ENCODE data around the gene DLG1. TPM values are rescaled to one million over a fixed set of nuclear protein-coding genes. Genes with fewer than 3 reads are reported as not detected.
"Not testable (repeated sequence)": the region's sequence is repeated elsewhere in the genome, so short reads cannot be mapped to it uniquely, and the experiment has no call there.

The DLG1 gene
- total and polyA plus RNA-seq, 2 donors (not counting 1 experiment from before 2014, with no cell fraction given): 47.7 to 53.0 TPM

DNA sequence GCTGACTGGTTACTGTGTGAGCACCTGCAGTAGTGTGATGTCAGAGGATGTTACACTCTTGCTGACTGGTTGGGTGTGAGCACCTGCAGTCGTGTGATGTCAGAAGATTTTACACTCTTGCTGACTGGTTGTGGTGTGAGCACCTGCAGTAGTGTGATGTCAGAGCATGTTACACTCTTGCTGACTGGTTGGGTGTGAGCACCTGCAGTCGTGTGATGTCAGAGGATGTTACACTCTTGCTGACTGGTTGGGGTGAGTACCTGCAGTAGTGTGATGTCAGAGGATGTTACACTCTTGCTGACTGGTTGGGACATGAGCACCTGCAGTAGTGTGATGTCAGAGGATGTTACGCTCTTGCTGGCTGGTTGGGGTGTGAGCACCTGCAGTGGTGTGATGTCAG lies 264.6 kb downstream of the DLG1 start:
- not testable (repeated sequence) for H3K36me3 ChIP-seq (ENCODE audit: control insufficient read depth, insufficient read depth, low read length); H3K4me3 ChIP-seq (replicated peaks in 1 of 4; ENCODE audit: control extremely low read depth in 1 of 4, insufficient read depth in 1 of 4, low read depth in 3 of 4, low read length in 4 of 4); H2AFZ ChIP-seq (ENCODE audit: low read length); H3K27ac ChIP-seq (ENCODE audit: insufficient read depth, low read length); DNase-seq (ENCODE audit: low read depth in 2 of 2); H4K20me1 ChIP-seq (ENCODE audit: control insufficient read depth, extremely low read depth, insufficient read depth, low read length); H3K79me2 ChIP-seq (ENCODE audit: control insufficient read depth, insufficient read depth, low read length); H3K4me2 ChIP-seq (ENCODE audit: extremely low read depth, insufficient read depth, low read length); H3K9me3 ChIP-seq (ENCODE audit: control insufficient read depth, insufficient read depth, low read depth, low read length); H3K9ac ChIP-seq (ENCODE audit: insufficient read depth, low read length); H3K27me3 ChIP-seq (ENCODE audit: control insufficient read depth, insufficient read depth, low read length)
- peaks cover 14% of the 10 kb centered on the region for H3K4me1 ChIP-seq (ENCODE audit: control insufficient read depth, extremely low read depth, insufficient read depth, low read length)

DNA sequence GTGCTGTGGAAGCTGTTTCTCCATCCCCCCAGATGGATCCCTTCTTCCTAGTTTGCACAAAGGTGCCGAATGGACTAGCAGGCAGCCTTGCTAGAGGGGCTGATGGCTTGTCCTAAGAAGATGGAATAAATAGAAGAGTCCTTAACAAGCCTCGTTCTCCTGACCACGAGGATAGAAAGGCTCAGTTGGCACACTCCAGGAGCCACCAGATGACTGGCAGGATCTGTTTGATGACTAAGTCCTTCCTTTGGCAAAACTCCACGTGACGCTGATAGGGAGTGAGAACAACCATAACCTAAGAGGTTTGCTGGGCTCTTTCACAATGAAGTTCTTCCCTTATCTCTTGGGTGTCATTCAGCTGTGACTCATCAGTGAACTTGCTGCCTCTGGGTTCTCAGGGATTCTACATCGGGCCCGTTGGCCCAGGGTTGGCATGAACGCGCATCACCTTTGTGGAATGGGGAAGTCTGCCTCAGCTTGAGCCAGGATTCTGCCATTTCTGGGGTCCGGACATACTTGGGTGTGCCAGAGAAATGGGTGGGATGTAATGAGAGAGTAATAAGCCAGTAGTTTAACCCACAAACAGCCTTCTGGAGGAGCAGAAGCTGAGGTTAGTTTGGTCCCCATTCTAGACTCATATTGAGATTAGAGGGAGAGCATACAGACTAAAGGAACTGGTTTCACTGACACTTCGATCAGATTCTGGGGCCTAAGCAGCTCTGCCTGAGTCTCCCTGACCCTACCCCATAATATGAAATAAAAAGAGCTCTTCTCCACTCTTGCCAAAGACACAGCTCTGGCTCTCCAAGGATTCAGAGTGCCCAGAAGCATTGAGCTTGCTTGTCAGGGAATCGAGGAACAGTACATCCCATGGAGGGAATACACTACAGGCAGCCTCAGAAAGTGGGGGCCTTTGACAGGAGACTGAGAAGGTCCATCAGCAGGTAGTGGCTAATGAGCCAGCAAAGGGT lies 266.8 kb downstream of the DLG1 start:
- Histone ChIP-seq H2AFZ (ENCODE audit: low read length) (no peak overlapping the region), H3K4me1 (ENCODE audit: control insufficient read depth, extremely low read depth, insufficient read depth, low read length) (peaks cover 14% of the 10 kb centered on the region), H4K20me1 (ENCODE audit: control insufficient read depth, extremely low read depth, insufficient read depth, low read length) (no peaks in the 10 kb centered on the region), H3K79me2 (ENCODE audit: control insufficient read depth, insufficient read depth, low read length) (no peaks in the 10 kb centered on the region), H3K9me3 (ENCODE audit: control insufficient read depth, insufficient read depth, low read depth, low read length) (no peaks in the 10 kb centered on the region), H3K27ac (ENCODE audit: insufficient read depth, low read length) (peak overlapping the region; percentile 48), H3K36me3 (ENCODE audit: control insufficient read depth, insufficient read depth, low read length) (no peaks in the 10 kb centered on the region), H3K27me3 (ENCODE audit: control insufficient read depth, insufficient read depth, low read length) (no peaks in the 10 kb centered on the region), H3K4me2 (ENCODE audit: extremely low read depth, insufficient read depth, low read length) (peak overlapping the region; percentile 2), H3K9ac (ENCODE audit: insufficient read depth, low read length) (no peak overlapping the region), H3K4me3 (replicated peaks in 1 of 4; ENCODE audit: control extremely low read depth in 1 of 4, insufficient read depth in 1 of 4, low read depth in 3 of 4, low read length in 4 of 4) (no peak overlapping the region)
- DNase-seq (ENCODE audit: low read depth in 2 of 2): peak; percentile 98 to 99
- no peak for TF ChIP-seq EZH2 (IDR thresholded peaks at IDR 0.05; ENCODE audit: low read length, missing control alignments)

DNA sequence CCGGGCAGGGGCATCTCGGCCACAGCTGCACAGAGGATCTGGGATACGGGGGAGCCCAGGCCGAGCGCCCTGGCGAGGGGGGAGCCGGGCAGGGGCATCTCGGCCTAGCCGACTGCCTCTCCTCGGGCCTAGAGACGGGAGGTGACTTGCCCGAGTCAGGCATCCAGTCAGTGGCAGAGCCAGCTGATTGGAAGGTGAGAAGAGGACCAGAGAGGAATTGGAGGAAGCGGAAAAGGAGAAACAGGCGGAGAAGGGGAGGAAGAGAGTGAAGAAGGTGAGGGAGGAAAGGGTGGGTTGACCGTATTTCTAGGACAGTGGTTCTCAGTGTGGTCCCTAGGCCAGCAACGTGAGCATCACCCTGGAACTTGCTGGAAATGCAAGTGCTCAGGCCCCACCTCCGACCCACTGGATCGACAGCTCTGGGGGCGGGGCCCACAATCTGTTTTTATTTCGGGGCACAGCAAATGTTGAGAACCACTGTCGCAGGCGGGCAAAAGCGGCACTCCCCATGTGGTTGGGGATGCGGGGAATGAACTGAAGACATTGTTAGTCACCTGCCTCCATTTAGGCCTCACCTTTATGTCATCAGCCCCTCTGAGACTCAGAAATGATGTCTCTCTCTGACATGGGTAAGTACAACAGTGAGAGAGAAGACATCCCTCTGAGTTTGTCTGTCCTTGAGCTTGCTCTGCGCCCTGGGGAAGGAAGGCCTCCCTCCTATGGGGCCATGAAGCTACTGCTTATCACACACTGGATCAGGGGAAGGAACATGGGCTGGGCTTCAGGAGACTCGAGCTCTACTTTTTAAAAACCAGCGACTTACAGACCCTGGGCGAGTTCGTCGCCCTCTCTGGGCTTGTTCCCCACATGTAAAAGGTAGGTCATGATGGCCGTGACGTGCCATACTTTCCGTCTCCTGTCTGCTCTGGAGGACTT lies 267.8 kb downstream of the DLG1 start:
- Histone ChIP-seq H3K9me3 (ENCODE audit: control insufficient read depth, insufficient read depth, low read depth, low read length) (no peaks in the 10 kb centered on the region), H3K36me3 (ENCODE audit: control insufficient read depth, insufficient read depth, low read length) (no peaks in the 10 kb centered on the region)

More for the DNA sequence above, 267.8 kb downstream of the DLG1 start:
- Histone ChIP-seq H3K4me2 (ENCODE audit: extremely low read depth, insufficient read depth, low read length) (no peak overlapping the region), H3K4me3 (replicated peaks in 1 of 4; ENCODE audit: control extremely low read depth in 1 of 4, insufficient read depth in 1 of 4, low read depth in 3 of 4, low read length in 4 of 4) (no peak overlapping the region), H3K27ac (ENCODE audit: insufficient read depth, low read length) (peak overlapping the region; percentile 48), H3K79me2 (ENCODE audit: control insufficient read depth, insufficient read depth, low read length) (no peaks in the 10 kb centered on the region), H4K20me1 (ENCODE audit: control insufficient read depth, extremely low read depth, insufficient read depth, low read length) (no peaks in the 10 kb centered on the region), H3K27me3 (ENCODE audit: control insufficient read depth, insufficient read depth, low read length) (no peaks in the 10 kb centered on the region), H3K9ac (ENCODE audit: insufficient read depth, low read length) (no peak overlapping the region), H2AFZ (ENCODE audit: low read length) (no peak overlapping the region), H3K4me1 (ENCODE audit: control insufficient read depth, extremely low read depth, insufficient read depth, low read length) (peaks cover 14% of the 10 kb centered on the region)
- no peak for DNase-seq (ENCODE audit: low read depth in 2 of 2)
- TF ChIP-seq, protein P1, sequence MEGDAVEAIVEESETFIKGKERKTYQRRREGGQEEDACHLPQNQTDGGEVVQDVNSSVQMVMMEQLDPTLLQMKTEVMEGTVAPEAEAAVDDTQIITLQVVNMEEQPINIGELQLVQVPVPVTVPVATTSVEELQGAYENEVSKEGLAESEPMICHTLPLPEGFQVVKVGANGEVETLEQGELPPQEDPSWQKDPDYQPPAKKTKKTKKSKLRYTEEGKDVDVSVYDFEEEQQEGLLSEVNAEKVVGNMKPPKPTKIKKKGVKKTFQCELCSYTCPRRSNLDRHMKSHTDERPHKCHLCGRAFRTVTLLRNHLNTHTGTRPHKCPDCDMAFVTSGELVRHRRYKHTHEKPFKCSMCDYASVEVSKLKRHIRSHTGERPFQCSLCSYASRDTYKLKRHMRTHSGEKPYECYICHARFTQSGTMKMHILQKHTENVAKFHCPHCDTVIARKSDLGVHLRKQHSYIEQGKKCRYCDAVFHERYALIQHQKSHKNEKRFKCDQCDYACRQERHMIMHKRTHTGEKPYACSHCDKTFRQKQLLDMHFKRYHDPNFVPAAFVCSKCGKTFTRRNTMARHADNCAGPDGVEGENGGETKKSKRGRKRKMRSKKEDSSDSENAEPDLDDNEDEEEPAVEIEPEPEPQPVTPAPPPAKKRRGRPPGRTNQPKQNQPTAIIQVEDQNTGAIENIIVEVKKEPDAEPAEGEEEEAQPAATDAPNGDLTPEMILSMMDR (conservative IDR thresholded peaks at IDR 0.05 in 1 of 2, IDR thresholded peaks at IDR 0.05 in 1 of 2; ENCODE audit: low read depth in 1 of 2, low read length in 2 of 2): no peak
- TF ChIP-seq EZH2 (IDR thresholded peaks at IDR 0.05; ENCODE audit: low read length, missing control alignments): no peak

All from fibroblast of lung (primary cell).